DMS53 (cell line): ENCODE results near the gene CSN1S1.

Source experiments
- DNase-seq: peaks from one replicate; lab custom pipeline; 2025; lab: John Stamatoyannopoulos, UW

The CSN1S1 gene

GRCh38 chr4:69991016-69991415 is 60.1 kb downstream of the CSN1S1 start:
- DNase-seq, result no peak

- no peak for DNase-seq
Measured at GRCh38 chr4:69994782-69995181, 63.9 kb downstream of the CSN1S1 start.

DNA sequence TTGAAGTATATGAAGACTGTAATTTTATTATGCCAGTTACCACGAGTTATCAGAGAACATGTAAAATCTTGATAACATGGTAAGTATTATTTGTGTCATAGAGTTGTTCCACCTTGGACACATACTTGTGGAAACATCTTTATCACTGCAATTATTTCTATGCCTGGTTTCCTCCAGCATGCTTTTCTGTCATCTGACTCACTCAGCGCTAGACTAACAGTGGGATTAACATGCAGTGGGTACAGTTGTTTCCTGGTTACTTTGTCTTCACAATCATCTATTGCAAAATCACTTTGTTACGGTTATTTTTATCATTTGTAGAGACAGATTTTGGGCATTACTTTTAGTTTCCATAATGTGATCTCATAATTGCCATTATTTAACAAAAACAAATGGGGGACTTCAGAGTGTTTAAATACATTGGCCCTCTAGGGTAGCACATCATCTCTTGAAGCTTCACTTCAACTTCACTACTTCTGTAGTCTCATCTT is 64.7 kb downstream of the CSN1S1 start, which contains the start of gene STATH:
Gene STATH, plus strand, starts transcription at position 441 of the 491 bp plus-strand sequence. CDS start 2,472 bp downstream, outside the sequence.
- peak; percentile 28 for DNase-seq
